WERI-Rb-1 (cell line): ENCODE data around the gene IL22.
"Not testable (repeated sequence)": the region's sequence is repeated elsewhere in the genome, so short reads cannot be mapped to it uniquely, and the experiment has no call there.

Source experiments
- DNase-seq: peaks from one replicate; pipeline ENCODE4 v3.0.0-alpha.2; 2020
- H3K27ac ChIP-seq: fragments of 250-450 bp; sonication (Bioruptor Pico); 2 replicates; pipeline ENCODE4 v1.5.1; 2020; ENCODE audit warnings: mild to moderate bottlenecking, moderate library complexity
- H3K27me3 ChIP-seq: fragments of 250-450 bp; sonication (Bioruptor Pico); 2 replicates; pipeline ENCODE4 v1.5.1; 2021; ENCODE audit warnings: mild to moderate bottlenecking, low read depth, moderate library complexity; ENCODE audit not compliant: insufficient read depth, severe bottlenecking
- H3K36me3 ChIP-seq: fragments of 250-450 bp; sonication (Bioruptor Pico); 2 replicates; pipeline ENCODE4 v1.5.1; 2020; ENCODE audit warnings: mild to moderate bottlenecking, moderate library complexity
- H3K4me3 ChIP-seq: 2 replicates; pipeline ENCODE4 v1.5.1; 2011; ENCODE audit warnings: low read depth, mild to moderate bottlenecking, control low read depth, low read length
- H3K9me3 ChIP-seq: fragments of 250-450 bp; sonication (Bioruptor Pico); 2 replicates; pipeline ENCODE4 v1.5.1; 2021; ENCODE audit warnings: mild to moderate bottlenecking, moderate library complexity; ENCODE audit not compliant: severe bottlenecking
- CTCF ChIP-seq: IDR thresholded peaks from 2 replicates; pipeline ENCODE4 v1.5.1; 2011; ENCODE audit warnings: low read depth, mild to moderate bottlenecking, control low read depth, inconsistent platforms, low read length

Gene IL22

GRCh38 chr12:68210875-68211274 lies 42.5 kb downstream of the IL22 start:
- Histone ChIP-seq H3K4me3 (no peak overlapping the region), H3K36me3 (no peaks in the 10 kb centered on the region; the same call in 1 of the 2 replicates), H3K27ac (peak overlapping the region; percentile 98), H3K9me3 (no peaks in the 10 kb centered on the region), H3K27me3 (no peaks in the 10 kb centered on the region)
- no peak for TF ChIP-seq CTCF
- DNase-seq = no peak

GRCh38 chr12:68209048-68209728 lies 44.2 kb downstream of the IL22 start:
- DNase-seq = peak; percentile 92
- not testable (repeated sequence) for H3K36me3 ChIP-seq, H3K9me3 ChIP-seq, H3K27me3 ChIP-seq
- Histone ChIP-seq H3K27ac (peak overlapping the region; percentile 98), H3K4me3 (peak overlapping the region; percentile 39)

- Histone ChIP-seq H3K4me3 (no peak overlapping the region), H3K9me3 (no peaks in the 10 kb centered on the region), H3K27ac (no peak overlapping the region), H3K27me3 (no peaks in the 10 kb centered on the region), H3K36me3 (no peaks in the 10 kb centered on the region)
- TF ChIP-seq CTCF = no peak
- no peak for DNase-seq
Measured at GRCh38 chr12:68207276-68207675, 46.1 kb downstream of the IL22 start.

DNA sequence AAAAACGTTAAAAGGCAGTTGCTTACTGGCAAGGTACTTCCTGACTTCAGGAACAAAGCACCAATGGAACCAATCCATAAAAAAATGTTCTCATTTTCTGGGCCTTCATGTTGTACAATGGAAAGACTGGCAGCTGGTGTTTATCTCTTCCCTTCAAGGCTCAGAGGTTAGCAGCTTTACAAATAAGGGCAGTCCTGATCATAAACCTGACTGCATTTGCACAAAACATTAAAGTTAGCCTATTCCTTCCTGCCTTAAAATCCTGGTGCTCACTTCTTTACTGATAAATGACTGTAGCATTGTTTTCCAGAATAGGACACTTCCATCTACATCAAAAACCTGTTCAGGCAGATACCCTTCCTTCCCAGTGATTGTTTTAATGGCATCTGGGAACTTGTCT lies 47.0 kb downstream of the IL22 start:
- H3K36me3 ChIP-seq = no peaks in the 10 kb centered on the region
- no peaks in the 10 kb centered on the region for H3K9me3 ChIP-seq
- no peak overlapping the region for H3K4me3 ChIP-seq
- TF ChIP-seq CTCF = no peak
- H3K27me3 ChIP-seq = no peaks in the 10 kb centered on the region
- H3K27ac ChIP-seq = peak overlapping the region; percentile 35
- DNase-seq = no peak

GRCh38 chr12:68203460-68203875 lies 49.9 kb downstream of the IL22 start:
- Histone ChIP-seq H3K27me3 (no peaks in the 10 kb centered on the region), H3K27ac (no peak overlapping the region), H3K36me3 (no peaks in the 10 kb centered on the region), H3K9me3 (no peaks in the 10 kb centered on the region), H3K4me3 (no peak overlapping the region)
- TF ChIP-seq CTCF = no peak
- DNase-seq = no peak

DNA sequence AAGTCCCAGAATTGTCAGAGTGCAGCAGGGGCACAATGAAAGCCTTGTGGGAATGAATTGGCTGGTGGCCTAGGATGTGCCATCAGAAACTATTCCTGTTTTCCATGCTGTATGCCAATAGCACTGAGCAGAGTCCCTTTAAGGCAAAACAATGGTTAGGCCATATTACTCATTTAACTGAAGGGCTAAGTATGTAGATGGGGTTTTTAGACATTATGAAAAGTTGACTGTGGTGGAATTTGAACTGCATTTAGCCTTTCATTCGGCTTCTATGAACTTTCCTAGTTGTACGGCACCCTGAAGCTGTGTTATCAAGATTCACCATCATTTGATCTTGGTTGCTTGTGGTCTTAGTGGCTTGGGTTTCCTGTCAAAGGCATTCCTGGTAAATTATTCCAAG lies 52.5 kb downstream of the IL22 start:
- H3K9me3 ChIP-seq = no peaks in the 10 kb centered on the region
- H3K36me3 ChIP-seq = no peaks in the 10 kb centered on the region
- H3K27ac ChIP-seq = no peak overlapping the region
- H3K27me3 ChIP-seq = no peaks in the 10 kb centered on the region
- no peak overlapping the region for H3K4me3 ChIP-seq
- DNase-seq = no peak
- TF ChIP-seq CTCF = no peak
